GM12872 (cell line): Measurements from ENCODE around the gene DYNLRB1.

Experiments used
- TF ChIP-seq, protein P1 (sequence below): IDR thresholded peaks from 3 replicates; pipeline ENCODE4 v1.5.1; 2011; ENCODE audit warnings: low read depth, mild to moderate bottlenecking, low read length, moderate library complexity; ENCODE audit not compliant: insufficient read depth

The DYNLRB1 gene

DNA sequence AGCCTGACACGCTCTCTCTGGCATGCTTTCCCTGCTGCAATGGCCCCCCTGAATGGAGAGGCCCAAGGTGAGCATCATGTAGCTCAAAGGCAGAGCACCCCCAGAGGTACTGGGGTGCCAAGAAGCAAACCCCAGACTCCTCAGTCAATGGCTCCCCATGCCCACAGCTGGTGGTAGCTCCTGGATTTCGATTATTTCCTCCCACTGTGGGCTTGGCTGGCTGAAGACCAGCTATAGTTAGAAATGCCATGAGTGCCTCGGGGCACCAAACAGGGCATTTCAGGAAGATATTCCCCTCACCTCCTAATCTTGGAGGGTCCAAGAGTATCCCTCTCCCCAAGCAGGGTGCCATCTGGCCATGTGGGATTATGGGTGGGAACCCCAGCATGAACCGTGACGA, 59.0 kb downstream of the DYNLRB1 start:
- TF ChIP-seq, protein P1, sequence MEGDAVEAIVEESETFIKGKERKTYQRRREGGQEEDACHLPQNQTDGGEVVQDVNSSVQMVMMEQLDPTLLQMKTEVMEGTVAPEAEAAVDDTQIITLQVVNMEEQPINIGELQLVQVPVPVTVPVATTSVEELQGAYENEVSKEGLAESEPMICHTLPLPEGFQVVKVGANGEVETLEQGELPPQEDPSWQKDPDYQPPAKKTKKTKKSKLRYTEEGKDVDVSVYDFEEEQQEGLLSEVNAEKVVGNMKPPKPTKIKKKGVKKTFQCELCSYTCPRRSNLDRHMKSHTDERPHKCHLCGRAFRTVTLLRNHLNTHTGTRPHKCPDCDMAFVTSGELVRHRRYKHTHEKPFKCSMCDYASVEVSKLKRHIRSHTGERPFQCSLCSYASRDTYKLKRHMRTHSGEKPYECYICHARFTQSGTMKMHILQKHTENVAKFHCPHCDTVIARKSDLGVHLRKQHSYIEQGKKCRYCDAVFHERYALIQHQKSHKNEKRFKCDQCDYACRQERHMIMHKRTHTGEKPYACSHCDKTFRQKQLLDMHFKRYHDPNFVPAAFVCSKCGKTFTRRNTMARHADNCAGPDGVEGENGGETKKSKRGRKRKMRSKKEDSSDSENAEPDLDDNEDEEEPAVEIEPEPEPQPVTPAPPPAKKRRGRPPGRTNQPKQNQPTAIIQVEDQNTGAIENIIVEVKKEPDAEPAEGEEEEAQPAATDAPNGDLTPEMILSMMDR = no peak

DNA sequence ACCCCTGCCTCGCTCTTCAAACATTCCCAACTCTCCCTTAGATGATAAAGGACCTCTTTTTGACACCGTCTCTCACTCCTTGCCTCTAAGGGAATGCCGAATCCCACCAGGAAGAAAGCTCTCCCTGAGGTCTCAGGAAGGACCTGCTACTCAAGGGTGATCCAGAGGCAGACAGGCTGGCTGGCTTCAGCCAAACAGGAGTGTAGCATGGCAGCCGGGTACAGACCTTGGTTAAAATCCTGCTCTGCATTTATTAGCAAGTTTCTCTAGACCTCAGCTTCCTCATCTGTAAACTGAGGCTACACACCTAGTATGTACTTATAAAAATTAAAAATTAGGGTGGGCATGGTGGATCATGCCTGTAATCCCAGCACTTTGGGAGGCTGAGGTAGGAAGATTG, 59.5 kb downstream of the DYNLRB1 start:
- TF ChIP-seq, protein P1 = no peak

DNA sequence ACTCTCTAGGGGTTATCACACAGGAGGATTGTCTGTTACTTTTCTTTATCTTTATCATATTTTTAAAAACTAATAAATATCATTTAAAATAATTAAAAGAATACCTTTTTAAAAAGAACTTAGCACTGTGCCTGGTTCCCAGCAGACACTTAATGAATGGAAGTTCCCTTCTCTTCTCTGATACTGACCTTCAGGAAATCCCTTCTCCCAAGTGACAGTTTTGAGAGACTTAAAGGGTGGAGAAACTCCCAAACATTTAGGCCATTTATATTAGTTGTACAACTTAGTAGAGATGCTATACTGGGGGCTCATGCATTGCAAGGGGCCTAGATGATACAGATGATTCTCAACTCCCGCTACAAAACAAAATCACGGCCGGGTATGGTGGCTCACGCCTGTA, 60.8 kb downstream of the DYNLRB1 start:
- TF ChIP-seq, protein P1 = no peak

DNA sequence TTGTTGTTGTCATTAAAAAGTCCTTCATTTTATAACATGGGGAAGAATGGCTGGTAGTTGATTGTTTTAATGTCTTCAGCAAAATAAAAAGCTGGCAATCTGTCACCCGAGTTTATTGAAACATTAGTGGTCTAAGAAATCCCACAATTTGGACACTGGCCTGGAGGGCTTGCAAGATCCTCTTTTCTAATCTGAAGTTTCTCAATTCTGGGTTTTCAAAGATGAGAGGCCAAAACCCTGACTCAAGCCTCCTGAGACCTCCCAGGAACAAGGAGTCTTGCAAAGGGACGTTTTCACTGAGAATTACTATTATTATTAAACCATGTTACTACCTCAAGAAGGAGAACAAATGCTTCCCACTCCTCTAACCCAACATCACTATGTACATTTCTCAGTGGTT, 61.8 kb downstream of the DYNLRB1 start:
- TF ChIP-seq, protein P1 = no peak

DNA sequence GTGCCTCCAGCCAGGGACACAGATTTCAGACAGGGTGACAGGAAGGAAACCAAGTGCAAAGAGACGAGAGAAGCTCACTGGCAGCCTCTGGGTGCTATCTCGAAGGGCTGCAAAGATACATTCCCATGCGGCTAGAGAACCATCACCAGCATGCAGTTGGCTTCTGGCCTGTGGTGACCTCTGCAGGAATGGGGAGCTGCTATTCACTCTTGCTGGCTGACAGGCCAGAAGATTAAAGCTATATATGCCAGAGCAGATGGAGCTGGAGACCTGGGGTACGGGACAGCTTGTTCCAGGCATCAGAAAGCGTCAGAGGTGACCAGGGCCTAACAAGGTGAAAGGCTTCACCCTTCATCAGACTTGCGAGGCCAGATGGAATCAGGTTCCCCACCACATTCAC, 62.3 kb downstream of the DYNLRB1 start:
- TF ChIP-seq, protein P1 = no peak

DNA sequence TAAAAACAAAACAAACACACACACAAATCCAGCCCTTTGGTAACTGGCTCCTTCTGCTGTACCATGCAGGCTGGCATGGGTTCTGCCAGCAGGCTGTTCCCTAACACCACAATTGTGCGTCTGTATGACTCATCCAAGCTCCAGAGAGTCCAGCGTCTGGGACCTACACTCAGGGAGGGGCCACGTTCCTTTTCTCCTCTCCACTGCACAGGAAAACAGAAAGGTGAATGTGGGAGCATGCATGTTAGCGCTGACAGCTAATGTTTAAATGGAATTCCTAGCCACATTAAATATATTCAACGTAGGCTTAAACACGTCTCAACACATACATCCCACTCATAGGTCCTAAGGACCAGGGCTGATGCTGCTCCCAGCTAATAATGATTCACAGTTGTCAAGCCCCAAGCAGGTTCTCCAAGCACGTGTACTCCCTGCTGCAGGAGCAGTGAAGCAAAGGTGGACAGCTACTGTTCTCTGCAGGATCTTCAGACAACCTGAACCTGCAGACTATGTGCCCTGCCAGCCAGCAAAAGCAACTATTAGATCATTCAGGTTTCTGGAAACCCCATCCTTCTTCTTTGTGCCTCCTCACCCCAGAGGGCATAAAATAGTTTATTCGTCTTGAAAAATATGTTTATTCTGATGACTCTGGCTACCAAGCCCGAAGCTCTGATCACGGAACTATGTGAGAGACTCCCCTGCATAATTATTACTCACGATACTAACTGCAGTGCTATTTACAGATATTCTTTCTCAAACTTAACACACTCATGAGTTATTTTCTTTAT, 63.2 kb downstream of the DYNLRB1 start:
- TF ChIP-seq, protein P1 = no peak

DNA sequence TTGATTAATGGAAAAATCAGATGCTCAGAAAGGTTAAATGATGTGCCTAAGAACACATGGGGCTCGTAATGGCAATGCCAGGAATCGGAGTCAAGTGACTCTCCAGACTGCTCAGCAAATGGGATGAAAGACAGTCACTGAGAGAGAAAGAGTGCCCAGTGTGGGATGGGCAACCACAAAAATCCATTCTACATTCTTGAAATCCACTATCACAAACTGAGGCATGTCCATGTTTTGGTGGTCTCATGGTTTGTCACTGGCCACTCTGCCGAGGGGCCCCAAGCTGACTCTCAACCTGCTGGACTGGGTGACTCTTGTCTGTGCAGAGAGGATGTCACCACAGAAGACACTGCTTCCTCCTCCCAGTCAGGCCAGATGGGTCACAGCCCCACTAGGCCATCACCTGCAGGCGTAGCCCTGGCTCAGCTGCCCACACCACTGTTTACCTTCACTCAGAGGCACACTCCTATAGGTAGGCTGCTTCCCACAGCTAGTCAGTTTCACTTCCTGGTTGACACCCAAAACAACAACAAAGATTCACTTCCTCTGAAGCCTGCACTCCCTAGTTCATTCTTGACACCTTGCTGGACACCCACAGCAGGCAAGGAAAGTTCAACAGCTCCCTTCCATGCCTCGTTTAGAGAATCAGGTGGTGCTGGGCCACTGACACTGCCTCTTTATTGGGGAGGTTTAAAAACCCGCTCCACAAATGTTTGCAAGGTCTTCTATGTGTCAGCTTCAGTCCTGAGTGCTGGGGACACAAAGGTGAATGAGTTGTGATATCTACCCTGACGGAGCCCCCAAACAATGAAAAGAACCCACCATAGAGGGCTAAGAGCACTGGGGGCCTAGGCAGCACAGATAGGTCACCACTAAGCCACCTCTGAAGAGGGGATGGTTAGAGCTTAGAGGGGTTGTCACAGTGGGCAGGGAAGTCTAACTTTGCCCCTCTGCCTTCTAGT, 64.0 kb downstream of the DYNLRB1 start:
- TF ChIP-seq, protein P1 = no peak
